ENCODE results near the gene MVB12B.

The MVB12B gene

DNA sequence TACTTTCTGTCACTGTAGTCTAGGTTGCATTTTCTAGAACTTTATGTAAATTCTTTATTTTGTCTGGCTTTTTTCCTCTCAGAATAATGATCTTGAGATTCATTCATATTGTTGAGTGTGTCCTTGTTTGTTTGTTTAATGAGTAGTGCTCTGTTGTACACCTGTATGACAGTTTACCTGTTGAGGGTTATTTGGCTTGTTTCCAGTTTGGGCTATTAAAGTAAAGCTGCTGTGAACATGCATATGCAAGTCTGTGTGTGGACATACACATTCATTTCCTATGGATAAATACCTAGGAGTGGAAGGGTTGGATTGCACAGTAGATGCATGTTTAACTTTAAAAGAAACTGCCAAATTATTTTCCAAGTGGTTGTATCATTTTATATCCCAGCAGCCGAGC lies 30.4 kb downstream of the MVB12B start:
- in situ Hi-C loops (cut with MboI; ENCODE audit: low sequenced_read_pairs): no loop called here

DNA sequence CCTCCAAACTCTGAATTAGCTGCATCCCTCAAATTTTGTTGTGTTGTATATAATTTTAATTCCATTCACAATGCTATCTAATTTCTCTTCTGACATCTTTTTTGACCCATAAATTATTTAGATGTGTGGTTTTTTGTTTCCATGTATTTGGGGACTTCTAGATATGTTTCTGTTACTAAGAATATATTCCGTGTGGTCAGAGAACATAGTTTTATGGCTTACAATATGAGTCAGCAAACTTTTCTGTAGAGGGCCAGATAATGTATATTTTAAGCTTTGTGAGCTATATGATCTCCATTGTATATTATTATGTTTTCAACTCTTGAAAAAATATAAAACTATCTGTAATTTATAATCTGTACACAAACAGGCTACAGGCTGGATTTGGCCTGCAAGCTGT lies 33.4 kb downstream of the MVB12B start:
- in situ Hi-C loops (cut with MboI; ENCODE audit: low sequenced_read_pairs): no loop called here

DNA sequence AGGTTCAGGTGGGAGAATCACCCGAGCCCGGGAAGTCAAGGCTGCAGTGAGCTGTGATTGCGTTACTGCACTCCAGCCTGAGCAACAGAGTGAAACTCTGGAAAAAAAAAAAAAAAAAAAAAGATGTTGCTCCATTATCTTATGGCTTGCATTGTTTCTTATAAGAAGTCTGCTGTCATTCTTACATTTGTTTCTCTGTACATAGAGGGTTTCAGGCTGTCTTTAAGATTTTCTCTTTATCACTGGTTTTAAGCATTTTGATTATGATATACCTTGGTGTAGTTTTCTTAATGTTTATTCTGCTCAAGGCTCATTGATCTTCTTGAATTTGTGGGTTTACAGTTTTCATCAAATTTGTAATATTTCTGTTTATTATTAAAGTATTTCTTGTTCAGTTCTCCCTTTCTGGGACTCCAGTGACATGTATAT lies 35.2 kb downstream of the MVB12B start:
- in situ Hi-C loops (cut with MboI; ENCODE audit: low sequenced_read_pairs): no loop called here

DNA sequence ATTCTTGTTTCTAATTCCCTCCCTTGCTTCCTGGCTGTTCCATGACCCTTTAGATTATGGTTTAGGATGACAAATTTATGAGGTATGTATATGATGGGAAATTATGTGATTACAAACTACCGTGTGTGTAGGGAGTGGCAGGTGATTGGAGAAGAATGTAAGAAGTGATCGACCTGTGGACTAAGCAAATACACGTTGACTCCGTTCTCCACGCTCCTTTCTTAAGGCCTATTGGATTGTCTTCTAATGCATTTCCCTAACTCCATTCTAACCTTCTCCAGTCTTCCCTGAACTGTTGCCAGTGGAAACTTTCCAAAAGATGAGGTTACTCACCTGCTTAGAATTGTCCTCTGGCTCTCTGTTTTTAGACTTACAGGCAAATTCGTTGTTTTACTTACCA lies 36.6 kb downstream of the MVB12B start:
- in situ Hi-C loops (cut with MboI; ENCODE audit: low sequenced_read_pairs): no loop called here

DNA sequence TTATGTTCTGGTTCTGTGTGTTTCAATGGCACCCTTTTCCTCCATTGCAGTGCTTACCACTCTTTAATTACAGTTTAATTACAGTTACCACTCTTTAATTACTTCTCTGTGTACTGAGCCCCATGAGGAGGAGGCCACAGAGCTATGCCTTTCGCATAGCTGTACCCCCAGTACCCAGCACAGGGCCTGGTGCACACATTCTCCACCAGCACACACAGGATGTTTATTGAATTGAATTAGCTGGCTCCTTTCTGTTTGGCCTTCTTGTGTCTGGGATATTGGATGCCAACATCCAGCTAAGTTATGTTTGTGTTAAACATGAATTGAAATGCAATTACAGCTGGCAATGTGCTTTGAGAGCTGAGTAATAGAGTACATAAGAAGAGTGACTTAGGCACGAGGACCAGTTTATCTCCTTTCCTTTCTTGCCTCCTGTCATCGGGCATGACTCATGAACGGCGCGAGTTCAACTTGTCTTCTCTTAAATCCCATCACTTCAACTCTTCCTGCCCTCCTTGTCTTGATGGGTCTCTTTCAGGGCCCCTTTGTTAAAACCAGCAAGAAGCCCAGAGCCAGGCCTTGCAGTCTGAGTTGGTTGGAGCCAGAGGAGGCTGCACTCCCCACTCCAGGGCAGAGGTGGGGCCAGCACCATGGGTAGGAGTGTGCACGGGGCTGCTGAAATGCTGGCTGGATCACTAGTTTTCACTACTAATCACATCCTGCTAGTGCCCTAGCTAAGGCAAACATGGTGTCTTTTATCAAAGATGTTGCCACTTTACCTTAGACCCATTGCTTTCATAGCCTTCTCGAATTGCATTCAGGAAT lies 37.4 kb downstream of the MVB12B start:
- in situ Hi-C loops (cut with MboI; ENCODE audit: low sequenced_read_pairs): no loop called here

DNA sequence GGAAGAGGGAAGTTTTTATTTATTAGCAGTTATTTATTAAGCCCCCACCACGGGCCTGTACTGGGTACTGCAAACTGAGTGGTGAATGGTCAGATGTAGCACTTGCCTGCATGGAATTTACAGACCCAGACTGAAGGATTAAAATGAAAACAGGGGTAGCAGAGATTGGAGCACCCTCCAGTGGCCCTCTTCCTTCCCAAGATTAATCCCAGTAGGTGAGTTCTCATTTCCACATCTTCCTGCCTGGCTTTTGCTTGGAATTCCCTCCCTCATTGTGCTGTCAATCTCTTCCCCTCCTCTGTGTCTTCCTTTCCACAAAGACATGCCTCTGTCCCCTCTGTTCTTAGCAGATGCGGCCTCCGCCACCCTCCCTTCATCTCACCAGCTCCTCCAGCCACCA lies 39.2 kb downstream of the MVB12B start:
- in situ Hi-C loops (cut with MboI; ENCODE audit: low sequenced_read_pairs): no loop called here

DNA sequence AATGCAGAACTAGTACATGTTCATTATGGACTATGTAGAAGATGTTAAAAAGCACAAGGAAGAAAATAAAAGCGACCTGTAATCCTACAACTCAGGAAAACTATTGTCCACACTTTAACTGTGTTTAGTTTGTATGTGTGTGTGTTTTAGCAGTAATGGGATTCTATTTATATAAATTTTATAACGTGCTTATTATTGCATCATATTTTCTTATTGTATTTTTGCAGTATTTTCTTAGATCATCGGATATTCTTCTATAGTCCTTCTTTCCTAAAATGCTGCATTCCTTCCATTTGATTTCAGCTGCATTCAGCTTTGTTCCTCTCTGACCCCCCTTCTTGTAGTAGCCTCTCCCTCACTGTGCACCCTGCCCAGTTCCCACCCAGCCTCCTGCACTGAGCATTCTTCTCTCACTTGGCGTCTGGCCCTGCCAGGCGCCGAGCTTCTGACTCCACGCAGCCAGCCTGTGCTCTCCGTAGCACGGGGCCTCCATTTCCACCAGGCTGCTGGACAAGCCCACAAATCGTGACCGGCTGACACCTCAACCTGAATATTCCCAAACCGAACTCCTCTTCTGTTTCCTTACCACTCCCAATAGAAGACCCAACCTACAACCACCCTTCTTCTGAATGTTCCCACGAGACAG lies 39.9 kb downstream of the MVB12B start:
- in situ Hi-C loops (cut with MboI; ENCODE audit: low sequenced_read_pairs): no loop called here

DNA sequence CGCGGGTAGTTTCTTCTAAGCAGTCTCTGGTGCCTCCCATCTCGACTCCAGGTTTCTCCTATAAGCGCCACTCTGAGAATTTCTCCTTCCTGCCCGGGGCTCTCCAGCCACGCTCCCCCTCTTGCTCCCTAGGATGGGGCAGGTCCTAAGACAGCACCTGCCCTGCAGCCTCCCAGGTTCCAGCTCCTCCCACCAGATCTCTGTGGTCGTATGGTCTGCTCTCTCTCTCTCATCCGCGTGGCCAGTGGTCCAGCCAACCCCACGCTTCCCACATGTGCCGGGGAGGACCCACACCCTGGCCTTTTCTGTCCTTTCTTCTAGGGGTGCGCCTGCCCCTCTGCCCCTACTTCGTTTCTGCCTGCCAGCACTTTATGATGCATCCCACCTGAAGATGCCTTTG lies 40.5 kb downstream of the MVB12B start:
- in situ Hi-C loops (cut with MboI; ENCODE audit: low sequenced_read_pairs): no loop called here

DNA sequence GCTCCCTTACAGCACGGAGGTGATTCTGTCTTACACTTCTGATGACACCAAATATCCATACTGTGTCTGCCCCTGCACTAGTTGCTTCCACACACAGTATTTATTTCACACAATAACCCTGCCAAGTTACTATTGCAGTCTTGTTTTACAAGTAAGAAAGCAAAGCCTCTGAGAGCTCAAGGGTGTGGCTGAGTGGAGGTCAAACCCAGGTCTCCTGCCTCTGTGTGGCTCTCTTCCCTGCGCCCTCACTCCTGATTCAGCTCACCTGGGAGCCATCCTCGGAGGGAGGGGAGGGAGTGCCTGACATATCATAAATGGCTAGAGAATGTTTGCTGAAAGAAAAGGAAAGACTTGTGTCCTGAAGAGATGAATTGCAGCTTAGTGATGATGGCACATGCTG lies 41.0 kb downstream of the MVB12B start:
- in situ Hi-C loops (cut with MboI; ENCODE audit: low sequenced_read_pairs): no loop called here

DNA sequence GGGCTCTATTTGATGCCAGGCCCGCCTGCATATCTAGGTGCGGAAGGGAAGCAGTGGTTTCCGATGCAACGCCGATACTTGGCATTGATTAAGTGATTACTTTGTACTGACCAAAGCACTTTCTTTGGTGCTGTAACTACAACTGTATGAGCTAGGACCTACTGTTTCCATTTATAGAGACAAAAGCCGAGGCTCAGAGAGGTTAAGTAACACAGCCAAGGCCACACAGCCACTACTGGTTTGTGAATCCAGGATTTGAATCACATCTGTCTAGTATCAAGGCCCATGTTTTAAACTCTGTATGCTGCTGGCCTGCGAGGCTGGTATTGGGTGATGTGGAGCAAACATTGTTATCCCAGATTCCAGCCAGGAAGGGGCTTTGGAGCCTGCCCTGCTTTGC lies 41.4 kb downstream of the MVB12B start:
- in situ Hi-C loops (cut with MboI; ENCODE audit: low sequenced_read_pairs): no loop called here

DNA sequence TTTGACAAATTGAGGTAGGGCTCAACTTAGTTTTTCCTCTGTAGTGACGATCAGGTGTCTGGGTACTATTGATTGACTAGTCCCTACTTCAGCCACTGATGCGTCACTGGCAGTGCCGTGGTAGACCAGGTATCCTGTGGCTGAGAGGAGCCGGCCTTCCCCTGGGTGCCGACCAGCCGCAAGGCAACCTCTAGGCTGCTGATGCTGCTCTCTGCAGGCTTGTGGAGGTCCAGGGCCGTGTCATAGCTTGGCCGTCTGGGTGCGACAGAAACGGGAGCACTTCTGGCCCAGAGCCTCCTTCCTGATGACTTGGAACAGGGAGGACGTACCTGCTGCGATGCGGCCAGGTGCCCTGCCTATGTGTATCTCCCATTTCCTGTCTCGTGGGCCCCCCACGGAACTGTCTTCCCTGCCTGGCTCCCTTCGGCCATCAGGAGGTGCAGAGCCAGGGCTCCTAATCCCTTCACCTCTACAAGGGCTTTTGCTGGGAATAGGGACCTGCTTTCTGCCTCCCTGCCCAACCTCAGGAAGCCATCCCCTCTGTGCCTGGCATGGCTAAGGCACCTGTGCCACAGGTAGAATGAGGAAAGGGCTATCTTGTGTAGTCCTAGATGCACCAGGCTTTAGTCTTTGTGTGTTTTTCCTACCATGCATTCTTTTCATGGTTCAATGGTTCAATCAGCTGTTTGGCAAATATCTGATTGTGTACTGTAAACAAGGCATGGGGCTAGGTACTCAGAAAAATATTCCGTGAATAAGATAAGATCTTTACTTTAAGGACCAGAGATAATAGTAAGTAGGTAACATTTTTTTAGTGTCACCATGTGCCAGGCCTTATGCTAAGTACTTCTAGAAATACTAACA lies 44.6 kb downstream of the MVB12B start:
- in situ Hi-C loops (cut with MboI; ENCODE audit: low sequenced_read_pairs): no loop called here

DNA sequence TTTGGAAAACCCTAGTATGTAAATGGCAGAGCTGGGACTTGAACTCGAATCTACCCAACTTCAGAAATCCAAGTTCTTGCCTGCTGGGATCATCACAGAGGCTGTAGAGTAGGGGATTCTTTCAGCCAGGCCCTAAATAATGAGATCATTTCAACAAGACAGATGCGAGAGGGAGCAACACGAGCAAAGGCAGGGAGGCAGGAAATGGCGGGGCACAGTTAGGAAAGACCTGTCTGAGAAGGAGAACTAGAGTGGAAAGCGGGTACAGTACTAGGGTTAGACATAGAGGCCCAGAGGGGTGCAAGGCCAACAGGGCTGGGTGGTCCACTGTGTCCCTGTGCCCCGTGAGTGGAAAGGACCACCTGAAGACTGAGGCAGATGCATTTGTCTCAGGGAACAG lies 46.1 kb downstream of the MVB12B start:
- in situ Hi-C loops (cut with MboI; ENCODE audit: low sequenced_read_pairs): no loop called here

DNA sequence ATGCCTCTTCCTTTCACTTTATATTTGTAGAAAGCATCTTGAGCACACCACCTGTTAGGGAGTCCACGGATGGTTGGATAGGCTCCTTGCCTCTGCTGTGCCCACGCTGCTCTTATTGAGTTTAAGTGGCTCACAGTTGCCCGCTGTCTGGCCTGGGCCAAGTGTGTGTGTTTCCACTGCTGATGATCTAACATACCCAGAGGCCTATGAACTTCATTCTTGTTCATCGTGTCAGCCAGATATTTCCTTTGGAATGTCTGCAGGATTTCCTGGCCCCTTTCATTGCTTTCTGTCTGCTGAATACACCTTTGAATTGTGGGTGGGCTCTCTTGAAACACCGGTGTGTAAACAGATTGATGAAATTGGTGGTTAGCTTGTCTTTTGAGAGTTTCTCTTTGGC lies 46.6 kb downstream of the MVB12B start:
- in situ Hi-C loops (cut with MboI; ENCODE audit: low sequenced_read_pairs): no loop called here

DNA sequence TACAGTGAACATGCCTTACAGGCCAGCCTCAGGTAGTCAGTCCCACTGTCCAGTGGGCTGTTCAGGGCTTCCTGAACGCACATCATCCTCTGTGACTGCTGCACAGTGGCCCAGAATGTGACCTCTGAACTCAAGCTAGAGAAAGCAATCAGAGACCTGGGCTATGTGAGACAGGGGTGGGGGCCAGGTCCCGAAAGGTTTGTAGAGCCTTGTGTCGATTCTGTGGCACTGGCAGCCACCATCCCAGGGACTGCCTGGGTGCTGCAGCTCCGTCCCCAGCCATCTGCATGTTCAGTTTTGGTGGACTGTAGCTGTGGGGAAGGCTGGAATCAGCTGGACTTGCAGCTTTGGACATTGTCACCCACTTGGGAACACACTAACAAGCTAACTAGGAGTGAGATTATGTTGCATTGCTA lies 47.7 kb downstream of the MVB12B start:
- in situ Hi-C loops (cut with MboI; ENCODE audit: low sequenced_read_pairs): no loop called here

DNA sequence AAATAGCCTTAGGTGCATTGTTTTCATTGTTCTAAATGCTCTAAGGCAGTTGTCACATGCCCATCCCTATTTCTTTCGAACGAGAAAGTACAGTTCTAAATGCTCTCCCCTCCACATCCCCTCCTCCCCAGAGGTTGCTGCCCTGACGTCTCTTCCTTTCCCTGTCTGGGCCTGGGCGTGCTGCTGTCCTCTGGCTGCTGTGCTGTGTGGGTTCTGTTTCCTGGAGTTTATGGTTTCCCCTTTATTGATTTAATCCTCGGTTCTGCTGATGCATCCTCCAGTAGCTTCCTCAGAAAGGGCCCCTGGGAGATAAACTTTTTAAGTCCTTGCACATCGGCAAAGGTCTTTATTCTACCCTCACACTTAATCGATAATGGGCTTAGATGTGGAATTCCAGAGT lies 48.8 kb downstream of the MVB12B start:
- in situ Hi-C loops (cut with MboI; ENCODE audit: low sequenced_read_pairs): no loop called here

DNA sequence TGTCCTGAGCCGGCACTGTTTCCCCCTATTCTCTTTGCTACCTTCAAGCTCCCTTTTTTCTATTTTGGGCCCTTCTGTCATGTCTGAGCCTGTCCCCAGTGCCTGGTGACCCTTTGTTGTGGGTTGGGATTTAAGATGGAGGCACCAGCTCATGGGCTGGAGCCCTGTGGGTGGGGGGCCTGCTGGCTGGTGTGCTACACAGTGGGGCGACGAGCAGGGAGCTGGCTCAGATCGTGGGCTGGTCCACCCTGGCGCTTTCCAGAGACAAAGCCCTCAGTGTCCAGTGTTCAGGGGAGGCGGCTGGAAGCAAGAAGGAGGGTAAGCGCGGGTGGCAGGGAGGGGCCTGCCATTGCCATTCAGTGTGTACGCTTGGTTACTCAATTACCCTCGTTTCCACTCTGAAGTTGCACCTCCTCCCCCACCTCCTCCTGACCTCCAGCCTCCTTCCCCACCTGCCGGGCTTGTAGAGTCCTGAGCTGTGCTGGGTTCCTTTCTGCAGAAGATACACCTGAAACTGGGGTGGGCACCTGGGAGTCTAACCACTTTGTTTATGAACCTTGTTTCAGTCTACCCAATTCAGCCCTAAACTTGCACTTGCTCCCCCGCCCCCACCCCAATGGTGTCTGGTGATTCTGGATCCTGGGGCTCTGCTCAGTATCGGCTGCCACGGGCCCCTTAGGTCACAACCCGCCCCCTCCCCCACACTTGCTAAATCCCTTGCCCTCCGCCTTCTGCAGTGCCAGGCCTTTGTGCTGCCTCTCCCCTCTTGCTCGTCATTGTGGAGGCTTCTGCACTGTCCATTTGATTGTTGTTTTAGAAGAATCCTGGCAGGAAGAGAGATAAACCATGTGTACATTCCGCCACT lies 49.9 kb downstream of the MVB12B start:
- in situ Hi-C loops (cut with MboI; ENCODE audit: low sequenced_read_pairs): no loop called here

DNA sequence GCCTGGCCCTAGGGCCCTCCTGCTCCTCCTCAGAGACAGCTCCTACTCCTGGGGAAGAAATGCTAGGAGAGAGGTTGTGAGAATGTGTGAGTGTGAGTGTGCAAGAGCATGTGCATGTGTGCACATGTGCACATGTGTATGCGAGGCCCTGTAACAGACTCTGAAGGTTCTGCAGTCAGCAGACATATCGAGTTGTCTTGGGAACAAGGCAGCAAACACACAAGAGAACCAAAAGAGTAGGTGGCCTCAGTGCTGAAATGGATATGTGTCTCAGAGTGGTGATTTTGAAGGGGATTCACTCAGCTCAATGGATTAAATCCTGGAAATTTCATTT lies 50.5 kb downstream of the MVB12B start:
- in situ Hi-C loops (cut with MboI; ENCODE audit: low sequenced_read_pairs): no loop called here

DNA sequence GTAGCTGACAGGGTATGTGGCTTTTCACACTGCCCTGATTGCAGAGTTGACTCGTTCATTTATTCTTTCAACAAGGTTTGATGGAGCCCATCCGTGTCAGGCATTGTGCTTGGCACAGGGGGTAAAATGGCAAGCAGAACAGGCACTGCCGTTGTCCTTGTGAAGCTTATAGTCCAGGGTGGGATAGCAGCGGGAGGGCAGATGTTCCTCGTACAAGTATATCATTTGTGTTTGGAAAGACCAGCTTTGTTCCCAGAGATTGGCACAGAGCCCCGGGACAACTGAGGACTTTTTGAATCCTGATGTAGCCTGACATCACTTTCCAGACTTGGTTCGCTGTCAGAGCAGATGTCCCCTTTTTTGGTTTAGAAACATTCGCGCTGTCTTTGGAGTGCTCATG lies 50.9 kb downstream of the MVB12B start:
- in situ Hi-C loops (cut with MboI; ENCODE audit: low sequenced_read_pairs): no loop called here

DNA sequence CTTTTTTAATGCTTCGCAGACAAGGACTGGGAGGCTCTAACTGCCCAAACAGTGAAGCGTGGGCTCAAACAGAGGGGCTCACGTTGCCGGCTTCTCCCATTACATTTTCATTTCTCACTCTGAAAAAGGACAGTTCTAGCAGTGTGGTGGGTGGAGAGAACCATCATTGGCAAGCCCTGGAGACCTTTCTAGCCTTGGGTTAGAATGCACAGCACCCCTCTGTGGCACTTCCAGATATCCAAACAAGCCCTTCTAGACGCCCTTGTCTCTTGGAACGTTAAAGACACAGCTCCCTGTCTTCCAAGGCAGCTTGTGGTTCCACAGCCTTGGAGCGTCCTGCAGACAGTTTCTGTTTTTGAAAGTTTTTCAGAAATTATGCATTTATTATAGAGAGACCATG lies 52.1 kb downstream of the MVB12B start:
- in situ Hi-C loops (cut with MboI; ENCODE audit: low sequenced_read_pairs): no loop called here

DNA sequence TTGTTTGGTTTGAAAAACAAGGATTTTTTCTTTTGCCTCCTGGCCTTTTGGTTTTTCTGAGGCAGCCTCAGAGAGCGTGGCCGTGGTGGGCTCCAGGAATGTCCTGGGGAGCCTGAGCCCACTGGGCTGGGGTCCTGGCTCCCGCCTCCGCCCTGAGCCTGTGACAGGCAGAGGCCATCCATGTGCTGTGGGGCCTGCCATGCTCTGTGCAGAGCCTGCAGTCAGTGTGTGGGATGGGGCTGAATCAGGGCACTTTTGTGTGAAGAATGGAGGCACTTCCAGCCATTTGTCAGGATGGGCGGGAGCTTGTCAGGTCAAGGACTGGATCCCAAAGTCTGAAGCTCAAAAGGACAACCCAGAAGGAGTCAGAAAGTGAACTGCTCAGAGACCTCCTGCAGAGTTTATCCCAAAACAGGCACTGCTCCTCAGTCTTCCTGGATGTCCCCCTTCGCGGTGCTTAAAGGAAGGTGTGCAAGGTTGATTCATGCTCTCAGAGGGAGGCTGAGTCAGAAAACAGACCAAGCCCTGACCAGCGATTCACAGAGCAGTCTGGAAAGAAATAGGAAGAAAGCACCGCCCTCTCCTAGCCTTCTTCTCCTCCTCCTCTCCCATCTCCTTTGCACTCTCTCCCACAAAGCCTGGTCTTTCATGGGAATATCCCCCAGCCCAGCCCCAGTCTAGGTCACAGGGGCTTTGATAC lies 53.2 kb downstream of the MVB12B start:
- in situ Hi-C loops (cut with MboI; ENCODE audit: low sequenced_read_pairs): no loop called here

All from HL-60/S4 treated with retinoic acid at 250 ng/mL for 4 days and 3 days (cell line).